GM18909 (cell line): Measurements from ENCODE around the gene PDSS2.
"Not testable (repeated sequence)": the region's sequence is repeated elsewhere in the genome, so short reads cannot be mapped to it uniquely, and the experiment has no call there.

Experiments used
- ATAC-seq: cut with Tn5 transposase; IDR thresholded peaks from one replicate; pipeline ENCODE4 v1.9.1; 2021; ENCODE audit warnings: mild to moderate bottlenecking; ENCODE audit not compliant: unreplicated experiment, poor library complexity

The PDSS2 gene

DNA sequence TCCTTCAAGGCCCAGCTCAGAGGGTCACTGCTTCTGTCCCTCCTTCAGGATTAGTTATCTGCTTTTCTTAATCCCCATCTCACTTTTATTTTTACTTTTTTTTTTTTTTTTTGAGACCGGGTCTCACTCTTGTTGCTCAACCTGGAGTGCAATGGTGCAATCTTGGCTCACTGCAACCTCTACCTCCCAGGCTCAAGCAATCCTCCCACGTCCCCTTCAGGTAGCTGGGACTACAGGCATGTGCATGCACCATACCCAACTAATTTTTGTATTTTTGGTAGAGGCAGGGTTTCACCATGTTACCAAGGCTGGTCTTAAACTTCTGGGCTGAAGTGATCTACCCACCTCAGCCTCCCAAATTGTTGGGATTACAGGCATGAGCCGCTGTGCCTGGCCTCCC is 16.5 kb upstream of the PDSS2 start:
- not testable (repeated sequence) for ATAC-seq

DNA sequence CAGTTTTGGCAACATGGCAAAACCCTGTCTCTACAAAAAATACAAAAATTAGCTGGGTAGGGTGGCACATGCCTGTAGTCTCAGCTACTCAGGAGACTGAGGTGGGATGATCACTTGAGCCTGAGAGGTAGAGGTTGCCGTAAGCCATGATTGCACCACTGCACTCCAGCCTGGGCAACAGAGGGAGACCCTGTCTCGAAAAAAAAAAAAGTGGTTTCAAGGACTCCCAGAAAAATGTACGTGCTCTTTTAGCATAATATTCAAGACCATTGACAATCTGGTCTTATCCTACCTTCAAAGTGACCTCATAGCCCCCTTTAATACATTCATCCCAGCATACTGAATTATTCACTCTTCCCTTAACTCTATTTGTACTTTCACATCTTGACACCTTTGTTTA is 16.0 kb upstream of the PDSS2 start:
- not testable (repeated sequence) for ATAC-seq

GRCh38 chr6:107473660-107474059 is 14.3 kb upstream of the PDSS2 start:
- no peak for ATAC-seq

DNA sequence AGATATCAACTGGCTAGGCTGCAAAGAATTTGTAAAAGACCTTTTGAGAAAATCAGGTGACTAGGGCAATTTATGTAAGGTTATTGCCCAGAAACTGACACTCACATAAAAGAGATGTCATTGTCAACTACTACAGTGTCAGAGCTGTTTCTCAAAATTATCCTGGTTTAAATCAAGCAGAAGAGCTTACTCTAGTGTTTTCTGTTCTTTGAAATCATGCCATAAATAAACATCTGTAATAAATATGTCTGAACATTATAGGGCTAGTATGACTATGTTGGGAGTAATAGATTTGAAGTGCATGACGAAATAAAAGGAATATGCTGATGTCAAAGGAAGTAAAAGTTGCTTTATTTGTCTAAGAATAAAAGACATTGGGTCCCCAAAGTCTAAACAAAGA is 11.0 kb upstream of the PDSS2 start:
- no peak for ATAC-seq

GRCh38 chr6:107466062-107466461 is 6.7 kb upstream of the PDSS2 start:
- no peak for ATAC-seq

DNA sequence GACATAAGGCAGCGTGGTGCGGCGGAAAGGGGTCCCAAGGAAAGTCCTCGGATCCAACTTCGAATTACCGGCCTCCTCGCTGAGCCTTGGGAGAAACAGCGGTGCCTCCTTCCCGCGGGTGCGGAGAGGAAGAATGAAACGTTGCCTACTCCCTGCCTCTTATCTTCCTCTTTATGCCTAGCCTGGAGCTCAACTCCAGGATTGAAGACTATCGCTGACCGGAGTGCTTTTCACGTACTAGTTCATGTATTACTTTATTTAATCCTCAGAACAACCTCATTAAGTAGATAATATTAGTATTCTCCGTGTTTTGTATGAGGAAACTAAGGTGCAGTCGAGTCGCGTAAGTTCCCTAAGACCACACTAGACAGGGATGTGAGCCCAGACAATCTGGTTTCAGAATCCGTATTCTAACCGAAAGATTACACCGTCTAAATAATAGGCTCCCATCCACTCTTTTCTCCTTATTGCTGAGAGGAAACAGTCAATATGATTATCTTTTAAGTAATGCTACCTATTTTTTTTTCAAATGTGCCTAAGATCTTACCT is 793 bp upstream of the PDSS2 start:
- no peak for ATAC-seq

DNA sequence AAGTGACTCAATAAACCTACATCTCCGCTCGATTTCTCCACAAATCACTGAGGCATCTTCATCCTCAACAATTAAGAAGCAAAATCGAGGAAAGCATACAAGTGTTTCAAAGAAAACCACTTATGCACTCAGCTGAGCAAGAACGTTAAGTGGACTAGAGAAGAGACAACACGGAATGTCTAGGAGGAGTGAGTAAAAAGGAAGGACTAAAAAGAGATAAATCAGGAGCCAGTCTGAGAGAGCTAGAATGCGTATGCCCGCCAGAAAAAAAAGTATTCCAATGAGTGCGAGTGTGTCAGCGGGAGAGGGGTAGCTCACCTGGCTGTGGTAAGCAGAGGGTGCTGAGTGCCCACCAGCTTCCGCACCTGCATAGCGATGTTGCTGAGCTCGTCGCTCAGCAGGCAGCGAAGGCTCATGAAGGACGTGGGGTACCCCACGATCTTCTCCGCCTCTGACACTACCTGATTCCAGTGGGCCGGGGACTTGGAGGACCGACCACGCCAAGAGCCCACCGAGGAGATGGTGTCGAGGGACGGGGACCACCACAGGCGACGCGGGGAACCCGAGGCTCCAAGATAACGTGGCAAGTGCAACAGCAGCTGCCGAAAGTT is 587 bp downstream of the PDSS2 start:
- ATAC-seq: peak; percentile 25

- no peak for ATAC-seq
Observed at GRCh38 chr6:107448776-107449175, 10.6 kb downstream of the PDSS2 start.

DNA sequence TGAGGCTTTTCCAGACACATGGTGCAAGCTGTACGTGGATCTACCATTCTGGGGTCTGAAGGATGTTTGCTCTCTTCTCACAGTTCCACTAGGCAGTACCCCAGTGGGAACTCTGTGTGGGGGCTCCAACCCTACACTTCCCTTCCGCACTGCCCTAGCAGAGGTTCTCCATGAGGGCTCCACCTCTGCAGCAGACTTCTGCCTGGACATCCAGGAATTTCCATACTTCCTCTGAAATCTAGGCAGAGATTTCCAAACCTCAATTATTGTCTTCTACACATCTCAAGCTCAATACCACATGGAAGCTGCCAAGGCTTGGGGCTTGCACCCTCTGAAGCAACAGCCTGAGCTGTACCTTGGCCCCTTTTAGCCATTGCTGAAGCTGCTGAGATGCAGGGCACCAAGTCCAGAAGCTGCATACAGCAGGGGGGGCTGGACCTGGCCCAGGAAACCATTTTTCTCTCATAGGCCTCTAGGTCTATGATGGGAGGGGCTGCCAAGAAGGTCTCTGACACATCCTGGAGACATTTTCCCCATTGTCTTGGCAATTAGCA is 11.6 kb downstream of the PDSS2 start:
- no peak for ATAC-seq

DNA sequence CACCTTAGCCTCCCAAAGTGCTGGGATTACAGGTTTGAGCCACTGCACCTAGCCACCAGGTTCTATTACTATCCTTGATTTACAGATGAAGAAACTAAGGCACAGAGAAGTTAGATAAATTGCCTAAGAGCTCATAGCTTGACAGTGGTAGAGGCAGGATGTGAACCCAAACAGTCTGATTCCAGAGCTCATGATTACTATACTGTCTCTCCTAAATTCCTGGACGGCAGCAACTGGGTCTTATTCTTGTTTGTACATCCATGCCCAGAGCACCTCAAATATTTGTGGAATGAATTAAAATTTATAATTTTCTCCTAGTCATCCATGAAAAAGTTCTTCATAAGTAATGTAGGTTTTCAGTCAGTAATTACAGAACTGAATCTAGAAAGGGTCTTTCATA is 15.1 kb downstream of the PDSS2 start:
- no peak for ATAC-seq

DNA sequence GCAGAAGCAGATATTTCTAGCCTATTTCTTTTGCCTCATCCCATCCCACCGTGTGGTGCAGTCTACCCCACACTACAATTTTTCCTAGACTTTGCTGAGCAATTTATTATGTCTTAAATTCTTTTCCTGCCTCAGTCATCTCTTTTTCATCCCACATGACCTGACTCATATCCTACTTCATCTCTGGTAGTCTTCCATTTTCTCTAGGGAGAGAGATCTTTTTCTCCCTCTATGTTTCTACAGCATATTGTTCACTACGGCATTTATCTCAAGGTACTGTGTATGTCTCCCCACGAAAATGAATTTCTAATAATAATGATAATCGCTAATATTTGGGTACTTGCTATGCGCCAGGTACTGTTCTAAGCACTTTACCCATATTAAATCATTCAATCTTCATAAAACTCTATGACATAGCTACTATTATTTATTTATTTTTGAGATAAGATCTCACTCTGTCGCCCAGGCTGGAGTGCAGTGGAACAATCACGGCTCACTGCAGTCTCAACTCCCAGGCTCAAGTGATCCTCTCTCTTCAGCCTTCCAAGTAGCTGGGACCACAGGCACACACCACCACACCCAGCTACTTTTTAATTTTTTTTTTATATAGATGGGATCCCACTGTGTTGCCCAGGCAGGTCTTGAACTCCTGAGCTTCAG is 15.6 kb downstream of the PDSS2 start:
- no peak for ATAC-seq

DNA sequence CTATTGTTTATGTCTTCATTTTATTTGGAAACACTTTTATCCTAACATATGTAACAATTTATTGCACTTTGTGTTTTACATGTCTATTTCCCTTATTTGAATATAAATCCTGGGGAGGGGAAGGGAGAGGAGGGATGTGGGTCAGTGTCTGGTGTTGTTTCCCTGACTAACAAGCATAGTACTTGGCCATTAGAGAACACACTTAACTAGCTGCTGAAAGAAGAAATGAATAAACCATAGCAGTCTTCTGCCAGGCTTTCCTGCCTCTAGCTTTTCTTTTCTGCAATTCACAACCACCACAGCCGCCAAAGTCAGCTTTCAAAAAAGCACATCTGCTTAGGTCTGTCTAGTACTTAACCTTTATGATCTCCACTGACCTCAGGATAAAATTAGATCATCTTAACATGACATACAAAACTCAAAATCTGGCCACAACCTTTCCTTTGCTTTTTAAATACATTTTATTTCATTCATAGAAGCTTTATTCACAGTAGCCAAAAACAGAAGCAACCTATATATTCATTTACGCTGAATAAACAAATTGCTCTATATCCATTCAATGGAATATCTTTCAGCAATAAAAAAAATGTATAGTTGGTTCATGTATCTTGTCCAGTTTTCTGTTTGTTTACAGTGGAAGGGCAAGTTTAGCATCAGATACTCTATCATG is 16.3 kb downstream of the PDSS2 start:
- no peak for ATAC-seq

- ATAC-seq: no peak
Observed at GRCh38 chr6:107441682-107442081, 17.7 kb downstream of the PDSS2 start.

DNA sequence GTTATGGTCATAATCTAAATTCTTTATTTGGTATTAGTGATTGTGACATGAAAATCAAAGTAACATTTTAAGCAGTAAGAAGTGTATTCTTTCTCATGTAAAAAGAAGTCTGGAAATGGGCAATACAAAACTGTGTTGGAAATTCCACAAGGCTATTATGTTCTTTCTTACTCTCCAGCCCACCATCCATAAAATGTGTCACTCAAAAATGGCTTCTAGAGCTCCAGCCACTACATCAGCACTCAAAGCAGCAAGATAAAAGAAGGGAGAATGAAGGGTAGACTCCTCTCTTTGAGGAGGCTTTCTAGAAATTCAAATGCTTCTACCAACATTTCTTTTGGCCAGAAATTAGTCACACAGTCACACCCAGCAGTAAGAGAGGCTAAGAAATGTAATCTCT is 18.4 kb downstream of the PDSS2 start:
- no peak for ATAC-seq

GRCh38 chr6:107439406-107439805 is 20.0 kb downstream of the PDSS2 start:
- no peak for ATAC-seq

GRCh38 chr6:107437691-107438090 is 21.7 kb downstream of the PDSS2 start:
- no peak for ATAC-seq

DNA sequence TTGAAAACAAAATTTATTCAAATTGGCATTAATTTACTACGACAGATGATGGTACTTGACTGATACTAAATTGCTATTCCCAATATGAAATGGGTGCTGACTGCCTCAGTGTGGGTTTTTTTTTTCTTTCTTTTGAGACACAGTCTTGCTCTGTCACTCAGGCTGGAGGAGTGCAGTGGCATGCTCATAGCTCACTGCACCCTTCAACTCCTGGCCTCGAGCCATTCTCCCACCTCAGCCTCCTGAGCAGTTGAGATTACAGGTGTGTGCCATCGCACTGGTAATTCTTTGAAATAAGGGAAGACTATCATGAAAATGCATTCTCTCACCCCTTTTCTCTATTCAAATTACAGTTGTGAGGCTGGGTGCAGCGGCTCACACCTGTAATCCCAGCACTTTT is 22.5 kb downstream of the PDSS2 start:
- ATAC-seq: no peak

DNA sequence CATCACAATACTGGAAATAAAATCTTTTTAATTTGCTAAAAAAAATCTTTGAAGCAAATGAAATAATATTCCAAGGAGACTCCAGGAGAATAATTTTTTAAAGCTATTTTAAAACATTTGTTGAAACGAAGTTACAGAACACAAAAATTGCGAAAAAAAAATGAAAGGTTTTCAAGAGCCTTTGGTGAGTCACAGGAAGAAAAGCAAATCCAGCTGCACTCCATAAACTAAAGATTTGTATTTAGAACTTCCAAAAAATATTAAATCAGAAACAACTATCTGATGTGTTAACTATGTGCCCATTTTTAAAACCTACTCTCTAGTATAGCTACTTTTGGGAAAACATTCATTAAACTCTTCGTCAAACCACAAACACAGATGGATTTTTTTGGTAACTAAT is 23.6 kb downstream of the PDSS2 start:
- no peak for ATAC-seq

DNA sequence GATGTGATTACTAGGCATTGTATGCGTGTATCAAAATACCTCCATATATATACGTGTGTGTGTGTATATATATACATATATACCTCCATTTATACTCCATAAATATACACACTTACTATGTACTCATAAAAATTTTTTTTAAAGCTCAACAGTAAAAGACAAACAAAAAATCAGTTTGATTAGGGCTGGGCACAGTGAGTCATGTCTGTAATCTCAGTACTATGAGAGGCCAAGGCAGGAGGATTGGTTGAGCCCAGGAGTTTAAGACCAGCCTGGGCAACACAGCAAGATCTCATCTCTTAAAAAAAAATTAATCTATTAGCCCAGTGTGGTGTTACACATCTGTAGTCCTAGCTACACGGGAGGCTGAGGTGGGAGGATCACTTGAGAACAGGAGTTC is 24.6 kb downstream of the PDSS2 start:
- no peak for ATAC-seq

- ATAC-seq: not testable (repeated sequence)
Observed at GRCh38 chr6:107425951-107426350, 33.4 kb downstream of the PDSS2 start.

- ATAC-seq: no peak
Observed at GRCh38 chr6:107423474-107423990, 35.8 kb downstream of the PDSS2 start.
